GM12878 (cell line): ENCODE measurements around the gene OGFR.

Experiments used
- EZH2 ChIP-seq: IDR thresholded peaks from 2 replicates; pipeline ENCODE4 v1.6.1; 2012; ENCODE audit warnings: low read depth, mild to moderate bottlenecking, control low read depth, inconsistent platforms, low read length, borderline replicate concordance; ENCODE audit not compliant: control insufficient read depth
- POLR2A ChIP-seq: IDR thresholded peaks from 2 replicates; pipeline ENCODE4 v1.6.1; 2011; ENCODE audit warnings: low read depth, mild to moderate bottlenecking, low read length
- TF ChIP-seq, protein P1 (sequence below), 3 experiments: IDR thresholded peaks in 2 of 3; conservative IDR thresholded peaks in 1 of 3; 2 replicates each; pipeline ENCODE4 v1.5.1; 2011; ENCODE audit warnings: low read depth in 3 of 3, low read length in 3 of 3, mild to moderate bottlenecking in 3 of 3, control low read depth in 2 of 3, moderate library complexity in 2 of 3, inconsistent platforms in 1 of 3, mixed read lengths in 1 of 3; ENCODE audit not compliant: control insufficient read depth in 2 of 3, insufficient read depth in 1 of 3; ENCODE audit errors: extremely low read depth in 1 of 3
- TF ChIP-seq, protein P2 (sequence below): IDR thresholded peaks from 2 replicates; pipeline ENCODE4 v1.6.1; 2012; ENCODE audit warnings: low read depth, low read length, improper control_type of control experiment

DNA sequence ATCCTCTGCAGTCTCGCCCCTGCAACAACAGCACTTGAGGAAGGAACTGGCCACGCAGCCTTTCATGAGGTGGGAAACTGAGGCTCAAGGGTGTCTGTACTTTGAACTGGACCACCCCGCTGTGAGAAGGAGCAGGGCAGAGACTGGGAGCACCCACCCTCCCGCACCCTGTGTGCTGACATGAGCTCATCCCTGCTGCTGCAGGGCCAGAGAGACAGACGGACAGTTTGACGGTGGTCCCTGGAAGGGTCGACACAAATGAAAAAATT, 25.3 kb upstream of the OGFR start:
- TF ChIP-seq, protein P1, sequence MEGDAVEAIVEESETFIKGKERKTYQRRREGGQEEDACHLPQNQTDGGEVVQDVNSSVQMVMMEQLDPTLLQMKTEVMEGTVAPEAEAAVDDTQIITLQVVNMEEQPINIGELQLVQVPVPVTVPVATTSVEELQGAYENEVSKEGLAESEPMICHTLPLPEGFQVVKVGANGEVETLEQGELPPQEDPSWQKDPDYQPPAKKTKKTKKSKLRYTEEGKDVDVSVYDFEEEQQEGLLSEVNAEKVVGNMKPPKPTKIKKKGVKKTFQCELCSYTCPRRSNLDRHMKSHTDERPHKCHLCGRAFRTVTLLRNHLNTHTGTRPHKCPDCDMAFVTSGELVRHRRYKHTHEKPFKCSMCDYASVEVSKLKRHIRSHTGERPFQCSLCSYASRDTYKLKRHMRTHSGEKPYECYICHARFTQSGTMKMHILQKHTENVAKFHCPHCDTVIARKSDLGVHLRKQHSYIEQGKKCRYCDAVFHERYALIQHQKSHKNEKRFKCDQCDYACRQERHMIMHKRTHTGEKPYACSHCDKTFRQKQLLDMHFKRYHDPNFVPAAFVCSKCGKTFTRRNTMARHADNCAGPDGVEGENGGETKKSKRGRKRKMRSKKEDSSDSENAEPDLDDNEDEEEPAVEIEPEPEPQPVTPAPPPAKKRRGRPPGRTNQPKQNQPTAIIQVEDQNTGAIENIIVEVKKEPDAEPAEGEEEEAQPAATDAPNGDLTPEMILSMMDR (IDR thresholded peaks at IDR 0.05 in 2 of 3, conservative IDR thresholded peaks at IDR 0.05 in 1 of 3; ENCODE audit: control insufficient read depth in 2 of 3, extremely low read depth in 1 of 3, insufficient read depth in 1 of 3, low read depth in 3 of 3, low read length in 3 of 3), result no peak
- TF ChIP-seq, protein P2, sequence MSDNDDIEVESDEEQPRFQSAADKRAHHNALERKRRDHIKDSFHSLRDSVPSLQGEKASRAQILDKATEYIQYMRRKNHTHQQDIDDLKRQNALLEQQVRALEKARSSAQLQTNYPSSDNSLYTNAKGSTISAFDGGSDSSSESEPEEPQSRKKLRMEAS, result no peak
- TF ChIP-seq POLR2A (no peak), EZH2 (no peak)
